HepG2 (cell line): ENCODE data around the gene GLB1L3. TPM values are rescaled to one million over a fixed set of nuclear protein-coding genes. Genes with fewer than 3 reads are reported as not detected.

Experiments used
- ATAC-seq: fragments of 200-7000 bp; cut with Tn5 transposase; 3 replicates; pipeline ENCODE4 v1.9.1; 2020; ENCODE audit warnings: mild to moderate bottlenecking, moderate library complexity
- BruUV-seq: library from RNA; stranded (reverse); fragments of 400-500 nt; replicated peaks from 2 replicates; lab custom pipeline; 2021; lab: Mats Ljungman, UMichigan
- CTCF ChIA-PET: fragments of 300-600 bp; formaldehyde crosslinking; extraction: SDS; loops from one replicate; lab custom pipeline; 2021; ENCODE audit warnings: low total read pairs, inconsistent platforms, low intra/inter-chr PET ratio; lab: Yijun Ruan, JAX
- POLR2A ChIA-PET: fragments of 350-600 bp; sonication (Branson Sonifier 250); formaldehyde crosslinking; loops from one replicate; lab custom pipeline; 2020; ENCODE audit warnings: antibody characterized with exemption, inconsistent platforms; lab: Yijun Ruan, JAX
- DNase-seq: peaks from one replicate; pipeline ENCODE4 v3.0.0-alpha.2; 2015; ENCODE audit warnings: low spot score
- FAIRE-seq: peaks from 3 replicates; lab custom pipeline; 2011; peaks lifted over from hg19 to GRCh38; lab: Jason Lieb, UNC
- H2AFZ ChIP-seq: one replicate; pipeline ENCODE4 v1.6.1; 2011; ENCODE audit warnings: low read length, inconsistent platforms
- H3K27ac ChIP-seq: fragments of 300-600 bp; 3 replicates; pipeline ENCODE4 v1.8.0; 2011; ENCODE audit warnings: mixed run types, mild to moderate bottlenecking, mixed read lengths, low read length, inconsistent platforms; ENCODE audit not compliant: insufficient read depth; ENCODE audit errors: extremely low read length
- H3K27me3 ChIP-seq, 2 experiments: fragments of 200-600 bp in 1 of 2; 2 replicates in 1 of 2; 3 replicates in 1 of 2; pipeline versions ENCODE4 v1.6.0 to v1.8.0; 2011; ENCODE audit warnings: low read length in 2 of 2, mild to moderate bottlenecking in 2 of 2, moderate library complexity in 2 of 2, inconsistent platforms in 1 of 2; ENCODE audit not compliant: insufficient read depth in 2 of 2, control insufficient read depth in 1 of 2
- H3K36me3 ChIP-seq, 2 experiments: fragments of 200-600 bp in 1 of 2; replicated peaks in 1 of 2; 2 replicates in 1 of 2; 3 replicates in 1 of 2; pipeline versions ENCODE4 v1.5.1 to v1.8.0; 2011; ENCODE audit warnings: low read length in 2 of 2, inconsistent platforms in 1 of 2; ENCODE audit not compliant: insufficient read depth in 2 of 2, control insufficient read depth in 1 of 2
- H3K4me1 ChIP-seq: 2 replicates; pipeline ENCODE4 v1.5.1; 2012; ENCODE audit warnings: low read length, inconsistent platforms; ENCODE audit not compliant: insufficient read depth
- H3K4me2 ChIP-seq: 2 replicates; pipeline ENCODE4 v1.6.0; 2011; ENCODE audit warnings: low read depth, low read length, inconsistent platforms
- H3K4me3 ChIP-seq, 3 experiments: fragments of 200-600 bp in 1 of 3; sonication (generic), shearing (Covaris generic) in 1 of 3; replicated peaks in 1 of 3; 2 replicates each; pipeline ENCODE4 v1.5.1; 2011 to 2016; ENCODE audit warnings: low read length in 3 of 3, inconsistent platforms in 2 of 3, low read depth in 2 of 3, mild to moderate bottlenecking in 2 of 3, control low read depth in 1 of 3, mixed read lengths in 1 of 3; ENCODE audit not compliant: insufficient read depth in 1 of 3
- H3K79me2 ChIP-seq: one replicate; pipeline ENCODE4 v1.6.1; 2011; ENCODE audit warnings: low read length, inconsistent platforms; ENCODE audit not compliant: insufficient read depth
- H3K9ac ChIP-seq: 2 replicates; pipeline ENCODE4 v1.6.0; 2011; ENCODE audit warnings: mild to moderate bottlenecking, low read depth, low read length, inconsistent platforms; ENCODE audit not compliant: insufficient read depth
- H3K9me3 ChIP-seq: 2 replicates; pipeline ENCODE4 v1.5.1; 2012; ENCODE audit warnings: mild to moderate bottlenecking, low read length
- H4K20me1 ChIP-seq: 2 replicates; pipeline ENCODE4 v1.6.0; 2011; ENCODE audit warnings: inconsistent platforms, mild to moderate bottlenecking, low read length, moderate library complexity; ENCODE audit not compliant: insufficient read depth
- AHR ChIP-seq: IDR thresholded peaks from 2 replicates; pipeline ENCODE4 v1.6.1; 2018; ENCODE audit warnings: missing genetic modification reagents, missing compliant biosample characterization
- BHLHE40 ChIP-seq: IDR thresholded peaks from 2 replicates; pipeline ENCODE4 v1.6.1; 2011; ENCODE audit warnings: low read length, improper control_type of control experiment
- KMT2A ChIP-seq: sonication (generic); formaldehyde crosslinking; IDR thresholded peaks from 2 replicates; pipeline ENCODE4 v1.4.0; 2020; ENCODE audit warnings: missing genetic modification reagents
- MIXL1 ChIP-seq: IDR thresholded peaks from 2 replicates; pipeline ENCODE4 v1.6.1; 2016
- SNRNP70 ChIP-seq: fragments of 200-400 bp; formaldehyde crosslinking; IDR thresholded peaks from 2 replicates; pipeline ENCODE4 v1.6.1; 2017; ENCODE audit warnings: mild to moderate bottlenecking, low read depth, low read length, moderate library complexity
- SP4 ChIP-seq: sonication (generic); formaldehyde crosslinking; IDR thresholded peaks from 2 replicates; pipeline ENCODE4 v1.8.1; 2023; ENCODE audit warnings: mild to moderate bottlenecking, missing genetic modification reagents
- SRSF4 ChIP-seq: fragments of 200-400 bp; formaldehyde crosslinking; IDR thresholded peaks from one replicate; pipeline ENCODE4 v1.6.1; 2018; ENCODE audit warnings: mild to moderate bottlenecking, low read depth, low read length, moderate library complexity; ENCODE audit not compliant: poor library complexity, severe bottlenecking
- ZC3H4 ChIP-seq: sonication (generic); formaldehyde crosslinking; IDR thresholded peaks from 2 replicates; pipeline ENCODE4 v1.4.0; 2020; ENCODE audit warnings: missing genetic modification reagents, borderline replicate concordance
- ZNF382 ChIP-seq: sonication (generic); formaldehyde crosslinking; IDR thresholded peaks from 2 replicates; pipeline ENCODE4 v1.5.0; 2020; ENCODE audit warnings: missing genetic modification reagents, mild to moderate bottlenecking, borderline replicate concordance
- WGBS: methylation state at CpG from one replicate; pipeline ENCODE4 v1.1.6; 2017; ENCODE audit warnings: low lambda C conversion rate; 5-methylcytosine and 5-hydroxymethylcytosine counted together
- in situ Hi-C: cut with HindIII; loops from 2 replicates; pipeline ENCODE4 v1.10.0; 2017; ENCODE audit warnings: low pct_unique_long_range_greater_than_20kb; ENCODE audit not compliant: extremely low pct_ligation_motif_present
- intact Hi-C: fragments of 100-400 bp; cut with micrococcal nuclease; formaldehyde crosslinking; loops from one replicate; pipeline ENCODE4 v1.10.0; 2022; ENCODE audit not compliant: unreplicated experiment
- polyA plus RNA-seq, 8 experiments: library from polyadenylated mRNA; depleted of rRNA in 3 of 8; stranded (reverse) in 7 of 8; unstranded in 1 of 8; fragments of >200 nt; fragmentation: Illumina TruSeq in 4 of 8; extraction: Trizol in 4 of 8; gene quantifications; 2 replicates each; pipeline versions ENCODE4 v1.2.1 to v1.2.3, GENCODE V29; 2011 to 2016; ENCODE audit warnings: low read depth in 4 of 8, missing spikeins in 1 of 8, mixed read lengths in 1 of 8; ENCODE audit not compliant: insufficient read depth in 1 of 8
- total RNA-seq, 5 experiments: library from RNA; depleted of rRNA; stranded (reverse); fragments of >200 nt; fragmentation: Illumina TruSeq; extraction: Trizol; gene quantifications; 2 replicates each; pipeline ENCODE4 v1.2.3, GENCODE V29; 2016; ENCODE audit warnings: low read depth in 1 of 5
- TF ChIP-seq, protein P1 (sequence below): sonication (generic); formaldehyde crosslinking; IDR thresholded peaks from 2 replicates; pipeline ENCODE4 v1.5.1; 2020; ENCODE audit warnings: mild to moderate bottlenecking, missing genetic modification reagents, borderline replicate concordance
- TF ChIP-seq, protein P2 (sequence below): sonication (generic); formaldehyde crosslinking; IDR thresholded peaks from 2 replicates; pipeline ENCODE4 v1.8.0; 2022; ENCODE audit warnings: mild to moderate bottlenecking, missing genetic modification reagents, moderate library complexity
- TF ChIP-seq, protein P3 (sequence below): sonication (generic); formaldehyde crosslinking; IDR thresholded peaks from 2 replicates; pipeline ENCODE4 v1.4.0; 2020; ENCODE audit warnings: mild to moderate bottlenecking, low read depth, missing genetic modification reagents
- TF ChIP-seq, protein P4 (sequence below): IDR thresholded peaks from 2 replicates; pipeline ENCODE4 v1.6.1; 2016; ENCODE audit warnings: control low read depth

The GLB1L3 gene
- total and polyA plus RNA-seq, 2 of the 13 experiments (the other 11 are each of a cell fraction or from before 2014, with no cell fraction given) = not detected

DNA sequence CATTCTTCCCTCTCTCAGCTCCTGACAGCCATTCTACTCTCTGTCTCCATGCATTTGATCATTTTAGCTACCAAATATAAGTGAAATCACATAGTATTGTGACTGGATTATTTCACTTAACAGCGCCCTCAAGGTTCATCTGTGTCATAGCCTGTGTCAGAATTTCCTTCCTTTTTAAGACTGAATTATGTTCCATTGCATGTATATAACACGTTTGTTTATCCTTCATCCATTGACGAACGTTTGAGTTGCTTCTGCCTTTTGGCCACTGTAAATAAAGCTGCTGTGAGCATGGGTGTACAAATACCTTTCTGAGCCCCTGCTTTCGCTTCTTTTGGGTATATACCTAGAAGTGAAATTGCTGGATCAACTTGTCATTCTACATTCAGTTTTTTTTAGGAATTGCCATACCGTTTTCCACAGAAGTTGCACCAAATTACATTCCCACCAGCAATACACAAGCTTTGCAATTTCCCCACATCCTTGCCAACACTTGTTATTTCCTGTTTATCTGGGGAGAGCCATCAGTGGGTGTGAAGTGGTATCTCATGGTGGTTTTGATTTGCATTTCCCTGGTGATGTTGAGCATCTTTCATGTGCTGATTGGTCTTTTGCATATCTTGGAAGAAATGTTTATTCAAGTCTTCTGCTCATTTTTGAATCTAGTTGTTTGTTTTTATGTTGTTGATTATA, 73.1 kb downstream of the GLB1L3 start (continued):
- TF ChIP-seq, protein P1, sequence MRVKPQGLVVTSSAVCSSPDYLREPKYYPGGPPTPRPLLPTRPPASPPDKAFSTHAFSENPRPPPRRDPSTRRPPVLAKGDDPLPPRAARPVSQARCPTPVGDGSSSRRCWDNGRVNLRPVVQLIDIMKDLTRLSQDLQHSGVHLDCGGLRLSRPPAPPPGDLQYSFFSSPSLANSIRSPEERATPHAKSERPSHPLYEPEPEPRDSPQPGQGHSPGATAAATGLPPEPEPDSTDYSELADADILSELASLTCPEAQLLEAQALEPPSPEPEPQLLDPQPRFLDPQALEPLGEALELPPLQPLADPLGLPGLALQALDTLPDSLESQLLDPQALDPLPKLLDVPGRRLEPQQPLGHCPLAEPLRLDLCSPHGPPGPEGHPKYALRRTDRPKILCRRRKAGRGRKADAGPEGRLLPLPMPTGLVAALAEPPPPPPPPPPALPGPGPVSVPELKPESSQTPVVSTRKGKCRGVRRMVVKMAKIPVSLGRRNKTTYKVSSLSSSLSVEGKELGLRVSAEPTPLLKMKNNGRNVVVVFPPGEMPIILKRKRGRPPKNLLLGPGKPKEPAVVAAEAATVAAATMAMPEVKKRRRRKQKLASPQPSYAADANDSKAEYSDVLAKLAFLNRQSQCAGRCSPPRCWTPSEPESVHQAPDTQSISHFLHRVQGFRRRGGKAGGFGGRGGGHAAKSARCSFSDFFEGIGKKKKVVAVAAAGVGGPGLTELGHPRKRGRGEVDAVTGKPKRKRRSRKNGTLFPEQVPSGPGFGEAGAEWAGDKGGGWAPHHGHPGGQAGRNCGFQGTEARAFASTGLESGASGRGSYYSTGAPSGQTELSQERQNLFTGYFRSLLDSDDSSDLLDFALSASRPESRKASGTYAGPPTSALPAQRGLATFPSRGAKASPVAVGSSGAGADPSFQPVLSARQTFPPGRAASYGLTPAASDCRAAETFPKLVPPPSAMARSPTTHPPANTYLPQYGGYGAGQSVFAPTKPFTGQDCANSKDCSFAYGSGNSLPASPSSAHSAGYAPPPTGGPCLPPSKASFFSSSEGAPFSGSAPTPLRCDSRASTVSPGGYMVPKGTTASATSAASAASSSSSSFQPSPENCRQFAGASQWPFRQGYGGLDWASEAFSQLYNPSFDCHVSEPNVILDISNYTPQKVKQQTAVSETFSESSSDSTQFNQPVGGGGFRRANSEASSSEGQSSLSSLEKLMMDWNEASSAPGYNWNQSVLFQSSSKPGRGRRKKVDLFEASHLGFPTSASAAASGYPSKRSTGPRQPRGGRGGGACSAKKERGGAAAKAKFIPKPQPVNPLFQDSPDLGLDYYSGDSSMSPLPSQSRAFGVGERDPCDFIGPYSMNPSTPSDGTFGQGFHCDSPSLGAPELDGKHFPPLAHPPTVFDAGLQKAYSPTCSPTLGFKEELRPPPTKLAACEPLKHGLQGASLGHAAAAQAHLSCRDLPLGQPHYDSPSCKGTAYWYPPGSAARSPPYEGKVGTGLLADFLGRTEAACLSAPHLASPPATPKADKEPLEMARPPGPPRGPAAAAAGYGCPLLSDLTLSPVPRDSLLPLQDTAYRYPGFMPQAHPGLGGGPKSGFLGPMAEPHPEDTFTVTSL (CRISPR knock-in tag) = no peak
- TF ChIP-seq, protein P2, sequence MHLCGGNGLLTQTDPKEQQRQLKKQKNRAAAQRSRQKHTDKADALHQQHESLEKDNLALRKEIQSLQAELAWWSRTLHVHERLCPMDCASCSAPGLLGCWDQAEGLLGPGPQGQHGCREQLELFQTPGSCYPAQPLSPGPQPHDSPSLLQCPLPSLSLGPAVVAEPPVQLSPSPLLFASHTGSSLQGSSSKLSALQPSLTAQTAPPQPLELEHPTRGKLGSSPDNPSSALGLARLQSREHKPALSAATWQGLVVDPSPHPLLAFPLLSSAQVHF (CRISPR knock-in tag) = no peak
- TF ChIP-seq SRSF4 = no peak
- no peak for TF ChIP-seq KMT2A (CRISPR knock-in tag)
- TF ChIP-seq, all 625 proteins: peak for 0

DNA sequence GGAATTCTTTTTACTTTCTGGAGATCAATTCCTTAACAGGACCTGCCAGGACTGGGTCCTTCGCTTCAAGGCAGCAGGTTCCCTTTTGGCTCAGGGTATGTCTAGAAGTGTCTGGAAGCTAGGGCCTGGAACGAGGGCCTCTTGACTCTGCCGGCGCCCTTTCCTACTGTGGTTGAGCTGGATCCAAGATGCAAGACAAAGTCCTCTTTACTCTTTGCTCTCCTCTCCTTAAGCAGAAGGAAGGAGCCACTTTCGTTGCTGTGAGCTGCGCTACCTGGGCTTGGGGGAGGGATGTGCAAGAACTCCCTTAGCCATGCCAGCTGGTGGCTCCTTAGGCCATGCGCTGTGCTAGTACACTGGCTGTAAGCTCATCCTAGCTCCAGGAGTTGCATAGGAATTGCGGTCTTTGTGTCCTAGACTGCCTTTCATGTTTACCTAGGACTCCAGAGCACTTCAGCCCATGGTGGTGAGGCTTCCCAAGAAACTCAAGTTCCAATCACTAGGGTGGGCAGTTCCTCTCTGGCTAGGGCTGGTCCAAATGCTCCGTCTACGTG, 73.7 kb downstream of the GLB1L3 start:
- no peak overlapping the region for H3K27ac ChIP-seq
- intact Hi-C loops (no loop called here), in situ Hi-C loops (no loop called here)
- no peaks in the 10 kb centered on the region for H3K4me1 ChIP-seq
- TF ChIP-seq, protein P3, sequence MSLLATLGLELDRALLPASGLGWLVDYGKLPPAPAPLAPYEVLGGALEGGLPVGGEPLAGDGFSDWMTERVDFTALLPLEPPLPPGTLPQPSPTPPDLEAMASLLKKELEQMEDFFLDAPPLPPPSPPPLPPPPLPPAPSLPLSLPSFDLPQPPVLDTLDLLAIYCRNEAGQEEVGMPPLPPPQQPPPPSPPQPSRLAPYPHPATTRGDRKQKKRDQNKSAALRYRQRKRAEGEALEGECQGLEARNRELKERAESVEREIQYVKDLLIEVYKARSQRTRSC (CRISPR knock-in tag) = no peak
- no peak for TF ChIP-seq SNRNP70
- no peak for TF ChIP-seq AHR (CRISPR knock-in tag)
- TF ChIP-seq BHLHE40 = no peak
- TF ChIP-seq, protein P4, sequence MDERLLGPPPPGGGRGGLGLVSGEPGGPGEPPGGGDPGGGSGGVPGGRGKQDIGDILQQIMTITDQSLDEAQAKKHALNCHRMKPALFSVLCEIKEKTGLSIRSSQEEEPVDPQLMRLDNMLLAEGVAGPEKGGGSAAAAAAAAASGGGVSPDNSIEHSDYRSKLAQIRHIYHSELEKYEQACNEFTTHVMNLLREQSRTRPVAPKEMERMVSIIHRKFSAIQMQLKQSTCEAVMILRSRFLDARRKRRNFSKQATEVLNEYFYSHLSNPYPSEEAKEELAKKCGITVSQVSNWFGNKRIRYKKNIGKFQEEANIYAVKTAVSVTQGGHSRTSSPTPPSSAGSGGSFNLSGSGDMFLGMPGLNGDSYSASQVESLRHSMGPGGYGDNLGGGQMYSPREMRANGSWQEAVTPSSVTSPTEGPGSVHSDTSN (CRISPR knock-in tag) = no peak
- TF ChIP-seq ZNF382 (CRISPR knock-in tag) = no peak
- TF ChIP-seq ZC3H4 (CRISPR knock-in tag) = no peak
- TF ChIP-seq MIXL1 (CRISPR knock-in tag) = no peak
- TF ChIP-seq SP4 (CRISPR knock-in tag) = no peak
- H3K36me3 ChIP-seq = no peaks in the 10 kb centered on the region
- FAIRE-seq = no peak
- H4K20me1 ChIP-seq = no peaks in the 10 kb centered on the region
- no peak overlapping the region for H3K4me3 ChIP-seq
- 20% methylated on average over 9 of the region's 10 CpGs for WGBS
- peaks cover 0 to 32% of the 10 kb centered on the region in 2 experiments; a peak in 4 of 5 replicates for H3K27me3 ChIP-seq
- no peaks in the 10 kb centered on the region for H3K9me3 ChIP-seq
- H2AFZ ChIP-seq = no peak overlapping the region
- no peak for DNase-seq
- no peak overlapping the region for H3K9ac ChIP-seq
- CTCF ChIA-PET = no interaction called here
- BruUV-seq = no TSS peak
- no peaks in the 10 kb centered on the region for H3K79me2 ChIP-seq
- ATAC-seq = no peak
- H3K4me2 ChIP-seq = no peak overlapping the region
- POLR2A ChIA-PET = no interaction called here
